K562 (cell line): ENCODE measurements around the gene MRGPRX3. TPM values are rescaled to one million over a fixed set of nuclear protein-coding genes. Genes with fewer than 3 reads are reported as not detected.
A peak's percentile ranks its signal among the peaks of the same experiment; 100 is the strongest.

Experiments
- ATAC-seq: fragments of 200-7000 bp; cut with Tn5 transposase; 3 replicates; pipeline ENCODE4 v1.9.1; 2020; ENCODE audit warnings: moderate library complexity
- BruUV-seq: library from RNA; stranded (reverse); fragments of 400-500 nt; replicated peaks from 2 replicates; lab custom pipeline; 2021; lab: Mats Ljungman, UMichigan
- CTCF ChIA-PET: fragments of 300-600 bp; formaldehyde crosslinking; extraction: SDS; loops from one replicate; lab custom pipeline; 2021; ENCODE audit warnings: low intra/inter-chr PET ratio; lab: Yijun Ruan, JAX
- POLR2A ChIA-PET: fragments of 300-600, 350-650 bp; sonication (Branson Sonifier 250); formaldehyde crosslinking; extraction: SDS; loops from one replicate; lab custom pipeline; 2021; ENCODE audit warnings: antibody characterized with exemption, inconsistent platforms; lab: Yijun Ruan, JAX
- DNase-seq, 4 experiments: peaks; one replicate each; pipeline versions ENCODE4 v3.0.0 to v3.0.0-alpha.2; 2011 to 2018; ENCODE audit warnings: low spot score in 3 of 4, mixed read lengths in 3 of 4; ENCODE audit errors: extremely low read depth in 1 of 4
- FAIRE-seq: peaks from 2 replicates; lab custom pipeline; 2011; peaks lifted over from hg19 to GRCh38; lab: Jason Lieb, UNC
- H2AFZ ChIP-seq: 2 replicates; pipeline ENCODE4 v1.6.0; 2011; ENCODE audit warnings: low read depth, low read length, control low read depth, inconsistent platforms
- H3K27ac ChIP-seq: fragments of 200-600 bp; 3 replicates; pipeline ENCODE4 v1.8.0; 2011; ENCODE audit warnings: low read depth, mild to moderate bottlenecking, control low read depth, inconsistent platforms, low read length, moderate library complexity, mixed read lengths; ENCODE audit errors: extremely low read depth
- H3K27me3 ChIP-seq, 2 experiments: fragments of 300-600 bp in 1 of 2; 2 replicates in 1 of 2; 3 replicates in 1 of 2; pipeline versions ENCODE4 v1.6.0 to v1.8.0; 2011; ENCODE audit warnings: inconsistent platforms in 2 of 2, low read length in 2 of 2, mild to moderate bottlenecking in 1 of 2, mixed read lengths in 1 of 2, moderate library complexity in 1 of 2; ENCODE audit not compliant: control insufficient read depth in 2 of 2, insufficient read depth in 2 of 2
- H3K36me3 ChIP-seq: fragments of 300-600 bp; 3 replicates; pipeline ENCODE4 v1.8.0; 2011; ENCODE audit warnings: mild to moderate bottlenecking, low read length, inconsistent platforms; ENCODE audit not compliant: control insufficient read depth, insufficient read depth
- H3K4me1 ChIP-seq, 2 experiments: fragments of 200-600 bp in 1 of 2; replicated peaks in 1 of 2; 2 replicates in 1 of 2; 3 replicates in 1 of 2; pipeline versions ENCODE4 v1.5.1 to v1.8.0; 2011; ENCODE audit warnings: inconsistent platforms in 2 of 2, low read length in 2 of 2, mild to moderate bottlenecking in 1 of 2, mixed read lengths in 1 of 2, moderate library complexity in 1 of 2; ENCODE audit not compliant: control insufficient read depth in 2 of 2, insufficient read depth in 2 of 2
- H3K4me2 ChIP-seq: 2 replicates; pipeline ENCODE4 v1.6.1; 2011; ENCODE audit warnings: low read length, control low read depth, inconsistent platforms, mixed read lengths; ENCODE audit not compliant: insufficient read depth
- H3K4me3 ChIP-seq: fragments of 200-600 bp; sonication (generic), shearing (Covaris generic); 2 replicates; pipeline ENCODE4 v1.5.1; 2016; ENCODE audit warnings: control low read depth, inconsistent platforms
- H3K79me2 ChIP-seq: fragments of 200-600 bp; 3 replicates; pipeline ENCODE4 v1.8.0; 2011; ENCODE audit warnings: low read length, inconsistent platforms; ENCODE audit not compliant: control insufficient read depth, insufficient read depth
- H3K9ac ChIP-seq, 2 experiments: 2 replicates each; pipeline versions ENCODE4 v1.6.0 to v1.6.1; 2011; ENCODE audit warnings: low read depth in 2 of 2, low read length in 2 of 2, control low read depth in 1 of 2, inconsistent platforms in 1 of 2, mild to moderate bottlenecking in 1 of 2, mixed read lengths in 1 of 2; ENCODE audit not compliant: insufficient read depth in 1 of 2
- H3K9me1 ChIP-seq: one replicate; pipeline ENCODE4 v1.6.0; 2011; ENCODE audit warnings: inconsistent platforms, mild to moderate bottlenecking, low read length, moderate library complexity; ENCODE audit not compliant: control insufficient read depth, insufficient read depth
- H3K9me3 ChIP-seq: replicated peaks from 2 replicates; pipeline ENCODE4 v1.5.1; 2011; ENCODE audit warnings: low read depth, low read length, inconsistent platforms; ENCODE audit not compliant: control insufficient read depth, insufficient read depth
- H4K20me1 ChIP-seq: replicated peaks from 2 replicates; pipeline ENCODE4 v1.6.1; 2011; ENCODE audit warnings: low read length, inconsistent platforms, mixed read lengths; ENCODE audit not compliant: control insufficient read depth, insufficient read depth
- ELF4 ChIP-seq: fragments of 450-650 bp; formaldehyde crosslinking; IDR thresholded peaks from 2 replicates; pipeline ENCODE4 v1.4.0; 2022; ENCODE audit warnings: missing genetic modification characterization
- ETV5 ChIP-seq: sonication (generic); formaldehyde crosslinking; IDR thresholded peaks from 2 replicates; pipeline ENCODE4 v1.4.0; 2020; ENCODE audit warnings: low read depth, mild to moderate bottlenecking, missing genetic modification reagents
- MTA1 ChIP-seq: fragments of 450-650 bp; IDR thresholded peaks from 2 replicates; pipeline ENCODE4 v1.6.1; 2017; ENCODE audit warnings: borderline replicate concordance
- MTA3 ChIP-seq: fragments of 450-650 bp; formaldehyde crosslinking; IDR thresholded peaks from 2 replicates; pipeline ENCODE4 v1.6.1; 2017; ENCODE audit warnings: mild to moderate bottlenecking, borderline replicate concordance
- NR2F6 ChIP-seq: fragments of 450-650 bp; formaldehyde crosslinking; IDR thresholded peaks from 2 replicates; pipeline ENCODE4 v1.4.0; 2020; ENCODE audit warnings: mild to moderate bottlenecking
- SRSF9 ChIP-seq: fragments of 200-400 bp; formaldehyde crosslinking; IDR thresholded peaks from 2 replicates; pipeline ENCODE4 v1.6.1; 2017; ENCODE audit warnings: low read depth, low read length, borderline replicate concordance
- ZNF436 ChIP-seq: fragments of 250-450, 450-650 bp; sonication (Bioruptor Pico); formaldehyde crosslinking; IDR thresholded peaks from 2 replicates; pipeline ENCODE4 v1.7.0; 2020; ENCODE audit warnings: mild to moderate bottlenecking
- ZNF57 ChIP-seq: fragments of 450-650 bp; formaldehyde crosslinking; IDR thresholded peaks from 2 replicates; pipeline ENCODE4 v1.4.0; 2020; ENCODE audit warnings: mild to moderate bottlenecking, moderate library complexity
- in situ Hi-C: fragments of 300-500 bp; cut with MboI; formaldehyde crosslinking; loops from 4 replicates; pipeline ENCODE4 v1.15.0; 2018; ENCODE audit warnings: inconsistent platforms, mixed read lengths
- intact Hi-C: fragments of 100-400 bp; cut with micrococcal nuclease; formaldehyde crosslinking; loops from 2 replicates; pipeline ENCODE4 v1.14.2; 2022
- polyA plus RNA-seq, 8 experiments: library from polyadenylated mRNA; depleted of rRNA in 4 of 8; stranded (reverse) in 5 of 8; unstranded in 3 of 8; fragments of >200 nt; fragmentation: Nextera tagmentation in 2 of 8; fragmentation: Illumina TruSeq in 1 of 8; extraction: Ambion mirVana in 2 of 8; extraction: Trizol in 1 of 8; gene quantifications; 2 replicates each; pipeline versions ENCODE4 v1.2.1 to v1.2.3, GENCODE V29; 2011 to 2014; ENCODE audit warnings: inconsistent platforms in 1 of 8, missing spikeins in 1 of 8
- total RNA-seq, 7 experiments: library from RNA; depleted of rRNA in 6 of 7; stranded (reverse); fragments of >200 nt in 6 of 7; fragmentation: Illumina TruSeq in 2 of 7; extraction: Trizol in 2 of 7; gene quantifications; 2 replicates each; pipeline versions ENCODE4 v1.2.1 to v1.2.3, GENCODE V29; 2011 to 2021; ENCODE audit warnings: low replicate concordance in 1 of 7
- TF ChIP-seq, protein P1 (sequence below): fragments of 450-650 bp; IDR thresholded peaks from 2 replicates; pipeline ENCODE4 v1.6.1; 2018; ENCODE audit not compliant: partially characterized antibody
- TF ChIP-seq, protein P2 (sequence below): sonication (generic); formaldehyde crosslinking; IDR thresholded peaks from 2 replicates; pipeline ENCODE4 v1.8.0; 2022; ENCODE audit warnings: mild to moderate bottlenecking, missing genetic modification reagents
- TF ChIP-seq, protein P3 (sequence below): fragments of 150-350 bp; conservative IDR thresholded peaks from 2 replicates; pipeline ENCODE4 v1.6.1; 2014; ENCODE audit warnings: low read length
- TF ChIP-seq, protein P4 (sequence below), 2 experiments: IDR thresholded peaks in 1 of 2; conservative IDR thresholded peaks in 1 of 2; 2 replicates each; pipeline ENCODE4 v1.6.1; 2016; ENCODE audit warnings: low read depth in 2 of 2, mild to moderate bottlenecking in 1 of 2, missing compliant biosample characterization in 1 of 2, missing genetic modification characterization in 1 of 2, moderate library complexity in 1 of 2

MRGPRX3 gene
- total and polyA plus RNA-seq, 9 of the 15 experiments (the other 6 are each of a cell fraction or from before 2014, with no cell fraction given), result not detected

DNA sequence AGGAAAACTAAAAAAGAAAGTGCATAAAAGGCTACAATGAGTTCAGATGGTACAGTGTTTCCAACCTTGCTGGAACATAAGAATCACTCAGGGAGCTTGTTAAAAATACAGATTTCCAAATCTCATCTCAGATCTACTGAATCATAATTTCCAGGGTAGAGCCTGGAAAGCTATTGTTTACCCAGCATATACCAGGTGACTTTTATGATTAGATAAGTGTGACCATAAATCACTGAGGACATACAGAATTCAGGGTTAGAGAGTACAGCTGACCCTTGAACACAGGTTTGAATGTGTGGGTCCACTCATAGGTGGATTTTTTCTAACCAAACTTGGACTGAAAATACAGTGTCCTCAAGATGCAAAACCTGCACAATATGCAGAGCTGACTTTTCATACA is 38.4 kb upstream of the MRGPRX3 start:
- no peaks in the 10 kb centered on the region for H3K9me3 ChIP-seq
- no peaks in the 10 kb centered on the region; a peak in 1 of 5 replicates for H3K4me1 ChIP-seq
- no TSS peak for BruUV-seq
- CTCF ChIA-PET, result no interaction called here
- POLR2A ChIA-PET, result interaction anchor here (1.0 kb wide), 1 partner anchor 16 kb away, joined by 3 read pairs; no protein-coding TSS in a partner anchor
- peaks cover 3% of the 10 kb centered on the region; the same call in 1 of the 3 replicates for H3K79me2 ChIP-seq
- H4K20me1 ChIP-seq, result no peaks in the 10 kb centered on the region
- intact Hi-C loops, result no loop called here
- no peak overlapping the region for H3K27ac ChIP-seq
- H3K36me3 ChIP-seq, result peaks cover 79% of the 10 kb centered on the region
- in situ Hi-C loops, result no loop called here
- H3K27me3 ChIP-seq, result no peaks in the 10 kb centered on the region
- FAIRE-seq (no peak), DNase-seq (no peak), ATAC-seq (no peak)
- H3K9me1 ChIP-seq, result no peaks in the 10 kb centered on the region
- no peak overlapping the region for H2AFZ ChIP-seq
- H3K9ac ChIP-seq, result no peak overlapping the region
- H3K4me2 ChIP-seq, result no peak overlapping the region
- no peak overlapping the region for H3K4me3 ChIP-seq
- TF ChIP-seq, protein P1, sequence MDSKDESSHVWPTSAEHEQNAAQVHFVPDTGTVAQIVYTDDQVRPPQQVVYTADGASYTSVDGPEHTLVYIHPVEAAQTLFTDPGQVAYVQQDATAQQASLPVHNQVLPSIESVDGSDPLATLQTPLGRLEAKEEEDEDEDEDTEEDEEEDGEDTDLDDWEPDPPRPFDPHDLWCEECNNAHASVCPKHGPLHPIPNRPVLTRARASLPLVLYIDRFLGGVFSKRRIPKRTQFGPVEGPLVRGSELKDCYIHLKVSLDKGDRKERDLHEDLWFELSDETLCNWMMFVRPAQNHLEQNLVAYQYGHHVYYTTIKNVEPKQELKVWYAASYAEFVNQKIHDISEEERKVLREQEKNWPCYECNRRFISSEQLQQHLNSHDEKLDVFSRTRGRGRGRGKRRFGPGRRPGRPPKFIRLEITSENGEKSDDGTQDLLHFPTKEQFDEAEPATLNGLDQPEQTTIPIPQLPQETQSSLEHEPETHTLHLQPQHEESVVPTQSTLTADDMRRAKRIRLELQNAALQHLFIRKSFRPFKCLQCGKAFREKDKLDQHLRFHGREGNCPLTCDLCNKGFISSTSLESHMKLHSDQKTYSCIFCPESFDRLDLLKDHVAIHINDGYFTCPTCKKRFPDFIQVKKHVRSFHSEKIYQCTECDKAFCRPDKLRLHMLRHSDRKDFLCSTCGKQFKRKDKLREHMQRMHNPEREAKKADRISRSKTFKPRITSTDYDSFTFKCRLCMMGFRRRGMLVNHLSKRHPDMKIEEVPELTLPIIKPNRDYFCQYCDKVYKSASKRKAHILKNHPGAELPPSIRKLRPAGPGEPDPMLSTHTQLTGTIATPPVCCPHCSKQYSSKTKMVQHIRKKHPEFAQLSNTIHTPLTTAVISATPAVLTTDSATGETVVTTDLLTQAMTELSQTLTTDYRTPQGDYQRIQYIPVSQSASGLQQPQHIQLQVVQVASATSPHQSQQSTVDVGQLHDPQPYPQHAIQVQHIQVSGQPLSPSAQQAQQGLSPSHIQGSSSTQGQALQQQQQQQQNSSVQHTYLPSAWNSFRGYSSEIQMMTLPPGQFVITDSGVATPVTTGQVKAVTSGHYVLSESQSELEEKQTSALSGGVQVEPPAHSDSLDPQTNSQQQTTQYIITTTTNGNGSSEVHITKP, result no peak
- no peak for TF ChIP-seq MTA3
- TF ChIP-seq ETV5 (CRISPR knock-in tag), result no peak
- TF ChIP-seq ZNF436 (CRISPR knock-in tag), result no peak
- TF ChIP-seq MTA1, result no peak
- TF ChIP-seq, protein P2, sequence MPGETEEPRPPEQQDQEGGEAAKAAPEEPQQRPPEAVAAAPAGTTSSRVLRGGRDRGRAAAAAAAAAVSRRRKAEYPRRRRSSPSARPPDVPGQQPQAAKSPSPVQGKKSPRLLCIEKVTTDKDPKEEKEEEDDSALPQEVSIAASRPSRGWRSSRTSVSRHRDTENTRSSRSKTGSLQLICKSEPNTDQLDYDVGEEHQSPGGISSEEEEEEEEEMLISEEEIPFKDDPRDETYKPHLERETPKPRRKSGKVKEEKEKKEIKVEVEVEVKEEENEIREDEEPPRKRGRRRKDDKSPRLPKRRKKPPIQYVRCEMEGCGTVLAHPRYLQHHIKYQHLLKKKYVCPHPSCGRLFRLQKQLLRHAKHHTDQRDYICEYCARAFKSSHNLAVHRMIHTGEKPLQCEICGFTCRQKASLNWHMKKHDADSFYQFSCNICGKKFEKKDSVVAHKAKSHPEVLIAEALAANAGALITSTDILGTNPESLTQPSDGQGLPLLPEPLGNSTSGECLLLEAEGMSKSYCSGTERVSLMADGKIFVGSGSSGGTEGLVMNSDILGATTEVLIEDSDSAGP, result no peak
- no peak for TF ChIP-seq ELF4 (CRISPR knock-in tag)
- TF ChIP-seq, protein P3, sequence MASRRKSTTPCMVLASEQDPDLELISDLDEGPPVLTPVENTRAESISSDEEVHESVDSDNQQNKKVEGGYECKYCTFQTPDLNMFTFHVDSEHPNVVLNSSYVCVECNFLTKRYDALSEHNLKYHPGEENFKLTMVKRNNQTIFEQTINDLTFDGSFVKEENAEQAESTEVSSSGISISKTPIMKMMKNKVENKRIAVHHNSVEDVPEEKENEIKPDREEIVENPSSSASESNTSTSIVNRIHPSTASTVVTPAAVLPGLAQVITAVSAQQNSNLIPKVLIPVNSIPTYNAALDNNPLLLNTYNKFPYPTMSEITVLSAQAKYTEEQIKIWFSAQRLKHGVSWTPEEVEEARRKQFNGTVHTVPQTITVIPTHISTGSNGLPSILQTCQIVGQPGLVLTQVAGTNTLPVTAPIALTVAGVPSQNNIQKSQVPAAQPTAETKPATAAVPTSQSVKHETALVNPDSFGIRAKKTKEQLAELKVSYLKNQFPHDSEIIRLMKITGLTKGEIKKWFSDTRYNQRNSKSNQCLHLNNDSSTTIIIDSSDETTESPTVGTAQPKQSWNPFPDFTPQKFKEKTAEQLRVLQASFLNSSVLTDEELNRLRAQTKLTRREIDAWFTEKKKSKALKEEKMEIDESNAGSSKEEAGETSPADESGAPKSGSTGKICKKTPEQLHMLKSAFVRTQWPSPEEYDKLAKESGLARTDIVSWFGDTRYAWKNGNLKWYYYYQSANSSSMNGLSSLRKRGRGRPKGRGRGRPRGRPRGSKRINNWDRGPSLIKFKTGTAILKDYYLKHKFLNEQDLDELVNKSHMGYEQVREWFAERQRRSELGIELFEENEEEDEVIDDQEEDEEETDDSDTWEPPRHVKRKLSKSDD, result no peak
- no peak for TF ChIP-seq NR2F6 (CRISPR knock-in tag)
- TF ChIP-seq, protein P4, sequence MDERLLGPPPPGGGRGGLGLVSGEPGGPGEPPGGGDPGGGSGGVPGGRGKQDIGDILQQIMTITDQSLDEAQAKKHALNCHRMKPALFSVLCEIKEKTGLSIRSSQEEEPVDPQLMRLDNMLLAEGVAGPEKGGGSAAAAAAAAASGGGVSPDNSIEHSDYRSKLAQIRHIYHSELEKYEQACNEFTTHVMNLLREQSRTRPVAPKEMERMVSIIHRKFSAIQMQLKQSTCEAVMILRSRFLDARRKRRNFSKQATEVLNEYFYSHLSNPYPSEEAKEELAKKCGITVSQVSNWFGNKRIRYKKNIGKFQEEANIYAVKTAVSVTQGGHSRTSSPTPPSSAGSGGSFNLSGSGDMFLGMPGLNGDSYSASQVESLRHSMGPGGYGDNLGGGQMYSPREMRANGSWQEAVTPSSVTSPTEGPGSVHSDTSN (CRISPR knock-in tag; IDR thresholded peaks at IDR 0.05; ENCODE audit: low read depth), result no peak
- TF ChIP-seq, protein P4 (tag; conservative IDR thresholded peaks at IDR 0.05; ENCODE audit: low read depth), result peak; percentile 50
- TF ChIP-seq ZNF57 (CRISPR knock-in tag), result no peak
- TF ChIP-seq SRSF9, result no peak
